Vagina (tissue), 2 donors: ENCODE data around the gene YWHAH. TPM values are rescaled to one million over a fixed set of nuclear protein-coding genes. Genes with fewer than 3 reads are reported as not detected.

Experiments
- DNase-seq, 2 donors: peaks; one replicate each; pipeline ENCODE4 v3.0.0-alpha.2; 2017; ENCODE audit errors: extremely low spot score in 2 of 2
- H3K27ac ChIP-seq: fragments of 200-600 bp; sonication (generic); one replicate; pipeline ENCODE4 v1.5.1; 2019
- H3K27me3 ChIP-seq: fragments of 200-600 bp; sonication (generic); one replicate; pipeline ENCODE4 v1.5.1; 2019
- H3K36me3 ChIP-seq, 2 donors: fragments of 200-600 bp; sonication (generic); one replicate each; pipeline ENCODE4 v1.5.1; 2017 to 2019
- H3K4me1 ChIP-seq: fragments of 200-600 bp; sonication (generic); one replicate; pipeline ENCODE4 v1.5.1; 2019
- H3K4me3 ChIP-seq, 2 donors: fragments of 200-600 bp; sonication (generic); 1 replicate in 1 of 2; 2 replicates in 1 of 2; pipeline ENCODE4 v1.5.1; 2016 to 2019
- H3K9me3 ChIP-seq: fragments of 200-600 bp; sonication (generic); one replicate; pipeline ENCODE4 v1.5.1; 2019
- POLR2A ChIP-seq, 2 donors: fragments of 450-650 bp; IDR thresholded peaks; one replicate each; pipeline ENCODE4 v1.6.1; 2017; ENCODE audit warnings: antibody characterized with exemption in 2 of 2, mild to moderate bottlenecking in 2 of 2, moderate library complexity in 2 of 2
- POLR2AphosphoS5 ChIP-seq, 2 donors: sonication (generic); formaldehyde crosslinking; IDR thresholded peaks; one replicate each; pipeline ENCODE4 v1.9.0; 2017; ENCODE audit warnings: antibody characterized with exemption in 2 of 2, mild to moderate bottlenecking in 2 of 2, low read depth in 1 of 2; ENCODE audit not compliant: insufficient read depth in 1 of 2
- intact Hi-C: fragments of 100-400 bp; cut with DNase I; formaldehyde crosslinking; loops from one replicate; pipeline ENCODE4 v1.15.1; 2023
- total RNA-seq: library from RNA; depleted of rRNA; stranded (reverse); fragments of >200 nt; gene quantifications from one replicate; pipeline ENCODE4 v1.2.3, GENCODE V29; 2016
- TF ChIP-seq, protein P1 (sequence below), 3 experiments: fragments of 450-650 bp in 2 of 3; fragments of 200-600 bp in 1 of 3; sonication (generic) in 1 of 3; IDR thresholded peaks; one replicate each; pipeline ENCODE4 v1.5.1; 2017 to 2019; ENCODE audit warnings: antibody characterized with exemption in 3 of 3, mild to moderate bottlenecking in 2 of 3, moderate library complexity in 2 of 3

YWHAH gene
- total RNA-seq, 1 donor from 2014 or later = 86.2 TPM

DNA sequence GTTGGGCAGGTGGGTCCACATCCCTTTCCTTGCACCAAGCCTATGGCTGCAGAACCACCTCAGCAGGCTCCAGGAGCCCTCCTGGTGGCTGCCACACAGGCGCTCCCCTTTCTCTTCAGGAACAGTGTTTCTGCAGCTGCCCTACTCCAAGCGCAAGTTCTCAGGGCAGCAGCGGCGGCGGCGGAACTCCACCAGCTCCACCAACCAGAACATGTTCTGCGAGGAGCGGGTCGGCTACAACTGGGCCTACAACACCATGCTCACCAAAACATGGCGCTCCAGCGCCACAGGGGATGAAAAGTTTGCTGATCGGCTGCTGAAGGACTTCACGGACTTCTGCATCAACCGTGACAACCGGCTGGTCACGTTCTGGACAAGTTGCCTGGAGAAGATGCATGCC lies 38.2 kb upstream of the YWHAH start:
- Histone ChIP-seq H3K27me3 (no peaks in the 10 kb centered on the region), H3K4me1 (no peaks in the 10 kb centered on the region), H3K36me3 (peaks cover 0 to 43% of the 10 kb centered on the region in 2 donors), H3K9me3 (no peaks in the 10 kb centered on the region), H3K4me3 (no peak overlapping the region), H3K27ac (no peak overlapping the region)
- intact Hi-C loops = no loop called here
- TF ChIP-seq, protein P1, sequence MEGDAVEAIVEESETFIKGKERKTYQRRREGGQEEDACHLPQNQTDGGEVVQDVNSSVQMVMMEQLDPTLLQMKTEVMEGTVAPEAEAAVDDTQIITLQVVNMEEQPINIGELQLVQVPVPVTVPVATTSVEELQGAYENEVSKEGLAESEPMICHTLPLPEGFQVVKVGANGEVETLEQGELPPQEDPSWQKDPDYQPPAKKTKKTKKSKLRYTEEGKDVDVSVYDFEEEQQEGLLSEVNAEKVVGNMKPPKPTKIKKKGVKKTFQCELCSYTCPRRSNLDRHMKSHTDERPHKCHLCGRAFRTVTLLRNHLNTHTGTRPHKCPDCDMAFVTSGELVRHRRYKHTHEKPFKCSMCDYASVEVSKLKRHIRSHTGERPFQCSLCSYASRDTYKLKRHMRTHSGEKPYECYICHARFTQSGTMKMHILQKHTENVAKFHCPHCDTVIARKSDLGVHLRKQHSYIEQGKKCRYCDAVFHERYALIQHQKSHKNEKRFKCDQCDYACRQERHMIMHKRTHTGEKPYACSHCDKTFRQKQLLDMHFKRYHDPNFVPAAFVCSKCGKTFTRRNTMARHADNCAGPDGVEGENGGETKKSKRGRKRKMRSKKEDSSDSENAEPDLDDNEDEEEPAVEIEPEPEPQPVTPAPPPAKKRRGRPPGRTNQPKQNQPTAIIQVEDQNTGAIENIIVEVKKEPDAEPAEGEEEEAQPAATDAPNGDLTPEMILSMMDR (IDR thresholded peaks at IDR 0.05) = no peak
- TF ChIP-seq POLR2A (IDR thresholded peaks at IDR 0.05) (no peak), POLR2AphosphoS5 (IDR thresholded peaks at IDR 0.05; ENCODE audit: insufficient read depth in 1 of 2, low read depth in 1 of 2) (no peak)
- no peak for DNase-seq

- DNase-seq = no peak
- no peak for TF ChIP-seq POLR2AphosphoS5 (IDR thresholded peaks at IDR 0.05; ENCODE audit: insufficient read depth in 1 of 2, low read depth in 1 of 2)
- TF ChIP-seq POLR2A (IDR thresholded peaks at IDR 0.05) = no peak
- TF ChIP-seq, protein P1 (IDR thresholded peaks at IDR 0.05) = no peak
- Histone ChIP-seq H3K4me3 (no peak overlapping the region), H3K4me1 (no peaks in the 10 kb centered on the region), H3K27me3 (no peaks in the 10 kb centered on the region), H3K36me3 (peaks cover 0 to 40% of the 10 kb centered on the region in 2 donors), H3K9me3 (no peaks in the 10 kb centered on the region), H3K27ac (no peak overlapping the region)
- intact Hi-C loops = no loop called here
Observed at GRCh38 chr22:31906569-31906968, 37.8 kb upstream of the YWHAH start.

- H3K27ac ChIP-seq = no peak overlapping the region
- intact Hi-C loops = no loop called here
- H3K4me1 ChIP-seq = no peaks in the 10 kb centered on the region
- no peaks in the 10 kb centered on the region for H3K9me3 ChIP-seq
- DNase-seq = no peak
- H3K4me3 ChIP-seq = no peak overlapping the region
- H3K27me3 ChIP-seq = no peaks in the 10 kb centered on the region
- peaks cover 0 to 24% of the 10 kb centered on the region in 2 donors for H3K36me3 ChIP-seq
- TF ChIP-seq, protein P1 (IDR thresholded peaks at IDR 0.05) = no peak
- TF ChIP-seq POLR2AphosphoS5 (IDR thresholded peaks at IDR 0.05; ENCODE audit: insufficient read depth in 1 of 2, low read depth in 1 of 2) (no peak), POLR2A (IDR thresholded peaks at IDR 0.05) (no peak)
Observed at GRCh38 chr22:31909977-31910376, 34.4 kb upstream of the YWHAH start.

DNA sequence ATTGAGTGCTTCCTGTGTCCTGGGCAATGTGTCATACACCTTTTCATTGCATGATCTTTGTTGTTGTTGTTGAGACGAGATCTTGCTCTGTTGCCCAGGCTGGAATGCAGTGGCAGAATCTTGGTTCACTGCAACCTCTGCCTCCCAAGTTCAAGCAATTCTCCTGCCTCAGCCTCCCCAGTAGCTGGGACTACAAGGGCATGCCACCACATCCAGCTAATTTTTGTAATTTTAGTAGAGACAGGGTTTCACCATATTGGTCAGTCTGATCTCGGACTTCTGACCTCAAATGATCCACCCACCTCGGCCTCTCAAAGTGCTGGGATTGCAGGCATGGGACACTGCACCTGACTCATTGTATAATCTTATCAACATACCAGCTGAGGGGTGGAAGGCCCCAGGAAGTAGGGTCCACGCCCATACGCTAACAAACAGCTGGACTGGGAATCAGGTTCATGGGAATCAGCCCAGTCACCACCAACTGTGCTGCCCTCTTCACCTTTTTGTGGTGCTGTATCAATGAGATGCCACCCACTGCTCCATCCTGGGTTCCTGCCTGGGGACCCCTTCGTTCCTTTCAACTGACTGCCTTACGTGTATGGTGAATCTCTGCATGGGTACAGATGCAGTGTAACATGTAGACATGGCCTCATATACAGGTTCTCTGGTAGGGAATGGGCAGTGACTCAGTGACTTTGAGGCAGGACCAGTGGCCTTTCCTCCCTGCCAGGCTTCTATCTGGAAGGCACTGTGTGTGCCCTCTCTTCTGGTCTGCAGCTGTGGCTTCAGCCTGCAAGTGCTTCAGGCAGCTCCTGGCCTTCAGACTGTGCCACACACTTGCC lies 32.5 kb upstream of the YWHAH start:
- no peak for DNase-seq
- H3K4me1 ChIP-seq = no peaks in the 10 kb centered on the region
- no peaks in the 10 kb centered on the region for H3K9me3 ChIP-seq
- no peak overlapping the region for H3K27ac ChIP-seq
- no peaks in the 10 kb centered on the region for H3K27me3 ChIP-seq
- intact Hi-C loops = no loop called here
- H3K4me3 ChIP-seq = no peak overlapping the region
- TF ChIP-seq, protein P1 (IDR thresholded peaks at IDR 0.05) = no peak
- TF ChIP-seq POLR2A (IDR thresholded peaks at IDR 0.05) (no peak), POLR2AphosphoS5 (IDR thresholded peaks at IDR 0.05; ENCODE audit: insufficient read depth in 1 of 2, low read depth in 1 of 2) (no peak)
- H3K36me3 ChIP-seq = peaks cover 0 to 12% of the 10 kb centered on the region in 2 donors

DNA sequence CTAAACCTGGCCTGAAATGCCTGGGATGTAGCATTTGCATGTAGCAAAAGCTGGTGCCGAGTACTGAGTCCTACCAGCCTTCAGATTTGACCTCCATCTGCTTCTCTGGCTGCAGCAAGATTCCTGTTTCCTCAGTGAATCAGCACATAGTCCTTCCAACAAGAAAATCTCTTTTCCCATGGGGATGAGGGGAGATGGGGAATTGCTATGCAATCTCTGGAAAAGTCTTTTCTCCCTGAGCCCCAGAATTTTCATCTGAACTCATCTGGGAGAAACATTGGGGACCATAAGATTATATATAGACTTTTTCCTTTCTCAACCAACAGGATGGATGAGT lies 32.0 kb upstream of the YWHAH start:
- Histone ChIP-seq H3K4me1 (no peaks in the 10 kb centered on the region), H3K36me3 (peaks cover 0 to 12% of the 10 kb centered on the region in 2 donors), H3K4me3 (no peak overlapping the region), H3K27ac (no peak overlapping the region), H3K27me3 (no peaks in the 10 kb centered on the region), H3K9me3 (no peaks in the 10 kb centered on the region)
- DNase-seq = no peak
- TF ChIP-seq POLR2AphosphoS5 (IDR thresholded peaks at IDR 0.05; ENCODE audit: insufficient read depth in 1 of 2, low read depth in 1 of 2) (no peak), POLR2A (IDR thresholded peaks at IDR 0.05) (no peak)
- TF ChIP-seq, protein P1 (IDR thresholded peaks at IDR 0.05) = no peak
- intact Hi-C loops = no loop called here
